G401 (cell line): ENCODE measurements around the gene CEP192. TPM values are rescaled to one million over a fixed set of nuclear protein-coding genes. Genes with fewer than 3 reads are reported as not detected.

Experiments used
- DNase-seq: peaks from one replicate; pipeline ENCODE4 v3.0.0-alpha.2; 2015; ENCODE audit warnings: low spot score
- in situ Hi-C: cut with HindIII; loops from 2 replicates; pipeline ENCODE4 v1.10.0; 2016; ENCODE audit warnings: low sequenced_read_pairs, mixed read lengths
- total RNA-seq: library from RNA; depleted of rRNA; stranded (reverse); fragments of >200 nt; shearing (Covaris generic); gene quantifications from 2 replicates; pipeline ENCODE4 v1.2.3, GENCODE V29; 2014; rRNA removed

CEP192 gene
- total RNA-seq, 1 experiment from 2014 or later: 22.5 TPM

GRCh38 chr18:13173578-13174145 is 182.5 kb downstream of the CEP192 start:
- DNase-seq: no peak
- in situ Hi-C loops: no loop called here

Other genes with a start within 250 kb of the CEP192 start
- 29.8 and 52.8 TPM in 2 replicates for gene PTPN2, start 107.1 kb upstream of the CEP192 start, total RNA-seq
- 48.4 and 53.7 TPM in 2 replicates for gene SEH1L, start 43.4 kb upstream of the CEP192 start, total RNA-seq
- gene LDLRAD4, start 227.4 kb downstream of the CEP192 start, total RNA-seq: 0.06 TPM in 1 of 2 replicates, not detected in the other